Osteocyte (in vitro differentiated cells): ENCODE data around the gene ZNF511. TPM values are rescaled to one million over a fixed set of nuclear protein-coding genes. Genes with fewer than 3 reads are reported as not detected.

Experiments
- DNase-seq: peaks from one replicate; pipeline ENCODE4 v3.0.0; 2021; ENCODE audit warnings: mixed read lengths; ENCODE audit not compliant: unreplicated experiment; ENCODE audit errors: extremely low spot score
- H3K27ac Mint-ChIP-seq: one replicate; pipeline ENCODE4 v1.8.0; 2021; ENCODE audit warnings: mild to moderate bottlenecking, mixed read lengths; ENCODE audit not compliant: unreplicated experiment
- H3K27me3 Mint-ChIP-seq: one replicate; pipeline ENCODE4 v1.8.0; 2021; ENCODE audit warnings: mixed read lengths; ENCODE audit not compliant: unreplicated experiment
- H3K36me3 Mint-ChIP-seq: one replicate; pipeline ENCODE4 v1.8.0; 2021; ENCODE audit warnings: mixed read lengths; ENCODE audit not compliant: unreplicated experiment
- H3K4me1 Mint-ChIP-seq: one replicate; pipeline ENCODE4 v1.8.0; 2021; ENCODE audit warnings: mixed read lengths; ENCODE audit not compliant: unreplicated experiment
- H3K4me3 Mint-ChIP-seq: one replicate; pipeline ENCODE4 v1.8.0; 2021; ENCODE audit warnings: mild to moderate bottlenecking, moderate library complexity, mixed read lengths; ENCODE audit not compliant: unreplicated experiment
- H3K9me3 Mint-ChIP-seq: one replicate; pipeline ENCODE4 v1.8.0; 2021; ENCODE audit warnings: mixed read lengths; ENCODE audit not compliant: unreplicated experiment
- total RNA-seq: library from RNA; stranded (reverse); gene quantifications from 2 replicates; pipeline ENCODE4 v1.2.1, GENCODE V29; 2021
- TF ChIP-seq, protein P1 (sequence below): fragments of 200-600 bp; sonication (generic); IDR thresholded peaks from 2 replicates; pipeline ENCODE4 v1.5.0; 2021; ENCODE audit warnings: antibody characterized with exemption, mild to moderate bottlenecking, moderate library complexity

Gene ZNF511
- total RNA-seq, 1 donor from 2014 or later, result 39.1 TPM

DNA sequence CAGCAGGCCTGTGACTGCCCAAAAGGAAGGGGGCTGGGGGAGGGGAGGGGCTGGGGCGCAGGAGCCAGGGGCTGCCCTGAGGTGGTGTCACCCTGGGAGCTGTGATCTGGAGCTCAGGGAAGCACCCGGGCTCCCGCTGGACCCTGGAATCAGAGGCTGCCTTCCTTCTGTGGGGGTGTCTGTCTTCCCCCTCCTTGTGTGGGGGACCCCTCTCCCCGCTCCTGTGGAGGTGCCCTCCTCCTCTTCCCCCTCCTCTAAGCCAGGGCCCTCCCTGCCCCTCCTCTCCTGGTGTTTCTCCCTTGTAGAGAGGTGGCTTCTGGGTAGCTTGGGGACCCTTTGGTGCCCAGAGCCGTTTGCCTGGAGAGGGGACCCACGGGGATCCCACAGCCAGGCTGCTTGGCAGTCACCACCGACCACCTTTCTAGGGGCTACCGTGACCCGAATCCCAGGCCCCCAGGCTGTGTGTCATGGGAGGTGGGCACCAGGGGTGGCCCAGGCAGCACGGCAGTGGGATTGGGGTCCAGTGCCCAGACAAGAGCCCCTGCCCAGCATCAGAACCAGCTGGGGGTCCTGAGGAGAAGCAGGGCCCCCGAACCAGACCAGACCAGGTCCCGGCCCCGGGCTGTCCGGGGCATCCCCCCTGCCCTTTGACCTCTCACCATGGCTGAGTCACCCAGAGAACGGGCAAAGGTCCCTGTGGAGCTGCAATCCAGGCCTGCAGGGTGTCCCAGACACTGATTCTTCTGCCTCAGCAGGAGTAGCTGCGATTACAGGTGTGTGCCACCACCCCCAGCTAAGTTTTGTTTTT lies 39.2 kb downstream of the ZNF511 start:
- H3K4me3 Mint-ChIP-seq, result no peak overlapping the region
- peaks cover 15% of the 10 kb centered on the region for H3K27me3 Mint-ChIP-seq
- DNase-seq, result no peak
- H3K9me3 Mint-ChIP-seq, result no peaks in the 10 kb centered on the region
- H3K27ac Mint-ChIP-seq, result no peak overlapping the region
- H3K36me3 Mint-ChIP-seq, result no peaks in the 10 kb centered on the region
- no peaks in the 10 kb centered on the region for H3K4me1 Mint-ChIP-seq
- TF ChIP-seq, protein P1, sequence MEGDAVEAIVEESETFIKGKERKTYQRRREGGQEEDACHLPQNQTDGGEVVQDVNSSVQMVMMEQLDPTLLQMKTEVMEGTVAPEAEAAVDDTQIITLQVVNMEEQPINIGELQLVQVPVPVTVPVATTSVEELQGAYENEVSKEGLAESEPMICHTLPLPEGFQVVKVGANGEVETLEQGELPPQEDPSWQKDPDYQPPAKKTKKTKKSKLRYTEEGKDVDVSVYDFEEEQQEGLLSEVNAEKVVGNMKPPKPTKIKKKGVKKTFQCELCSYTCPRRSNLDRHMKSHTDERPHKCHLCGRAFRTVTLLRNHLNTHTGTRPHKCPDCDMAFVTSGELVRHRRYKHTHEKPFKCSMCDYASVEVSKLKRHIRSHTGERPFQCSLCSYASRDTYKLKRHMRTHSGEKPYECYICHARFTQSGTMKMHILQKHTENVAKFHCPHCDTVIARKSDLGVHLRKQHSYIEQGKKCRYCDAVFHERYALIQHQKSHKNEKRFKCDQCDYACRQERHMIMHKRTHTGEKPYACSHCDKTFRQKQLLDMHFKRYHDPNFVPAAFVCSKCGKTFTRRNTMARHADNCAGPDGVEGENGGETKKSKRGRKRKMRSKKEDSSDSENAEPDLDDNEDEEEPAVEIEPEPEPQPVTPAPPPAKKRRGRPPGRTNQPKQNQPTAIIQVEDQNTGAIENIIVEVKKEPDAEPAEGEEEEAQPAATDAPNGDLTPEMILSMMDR, result no peak

DNA sequence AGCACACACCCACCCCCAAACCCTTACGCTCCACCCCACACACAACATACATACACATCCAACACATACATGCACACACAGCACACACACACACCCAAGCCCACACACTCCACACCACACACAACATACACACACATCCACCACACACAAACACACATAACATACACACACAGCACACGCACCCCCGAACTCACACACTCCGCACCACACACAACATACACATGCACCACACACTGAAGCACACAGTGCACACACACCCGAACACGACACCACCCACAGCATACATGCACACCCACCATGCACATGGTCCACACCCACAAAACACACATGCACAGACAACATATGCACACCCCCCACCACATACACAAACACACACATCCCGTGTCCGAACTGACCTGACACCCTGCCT lies 40.5 kb downstream of the ZNF511 start:
- Mint-ChIP-seq H3K9me3 (no peaks in the 10 kb centered on the region), H3K4me3 (no peak overlapping the region), H3K27me3 (peaks cover 9% of the 10 kb centered on the region), H3K36me3 (no peaks in the 10 kb centered on the region), H3K4me1 (no peaks in the 10 kb centered on the region), H3K27ac (no peak overlapping the region)
- TF ChIP-seq, protein P1, result no peak
- DNase-seq, result no peak

DNA sequence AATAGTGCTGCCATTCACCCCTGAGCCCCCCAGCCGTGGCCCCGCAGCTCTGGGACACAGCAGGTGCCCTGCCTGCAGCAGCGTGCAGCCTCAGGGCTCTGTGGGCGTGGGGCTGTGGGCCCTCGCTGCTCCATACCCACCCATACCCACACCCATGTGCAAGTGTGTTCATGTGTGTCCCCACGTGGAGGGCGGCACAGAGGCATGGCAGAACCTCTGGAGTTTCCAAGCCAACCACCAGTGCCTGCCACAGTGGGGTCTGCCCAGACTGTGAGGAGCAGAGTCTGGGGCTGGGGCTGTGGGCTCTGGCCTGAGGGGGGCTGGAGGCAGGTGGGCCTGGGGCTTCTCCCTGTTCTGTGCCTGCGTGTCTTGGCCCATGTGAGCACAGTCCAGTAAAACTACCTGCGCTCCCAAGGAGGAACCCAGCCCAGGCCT lies 40.9 kb downstream of the ZNF511 start:
- Mint-ChIP-seq H3K9me3 (no peaks in the 10 kb centered on the region), H3K27ac (no peak overlapping the region), H3K27me3 (peaks cover 9% of the 10 kb centered on the region), H3K4me3 (no peak overlapping the region), H3K36me3 (no peaks in the 10 kb centered on the region), H3K4me1 (no peaks in the 10 kb centered on the region)
- no peak for DNase-seq
- TF ChIP-seq, protein P1, result no peak

DNA sequence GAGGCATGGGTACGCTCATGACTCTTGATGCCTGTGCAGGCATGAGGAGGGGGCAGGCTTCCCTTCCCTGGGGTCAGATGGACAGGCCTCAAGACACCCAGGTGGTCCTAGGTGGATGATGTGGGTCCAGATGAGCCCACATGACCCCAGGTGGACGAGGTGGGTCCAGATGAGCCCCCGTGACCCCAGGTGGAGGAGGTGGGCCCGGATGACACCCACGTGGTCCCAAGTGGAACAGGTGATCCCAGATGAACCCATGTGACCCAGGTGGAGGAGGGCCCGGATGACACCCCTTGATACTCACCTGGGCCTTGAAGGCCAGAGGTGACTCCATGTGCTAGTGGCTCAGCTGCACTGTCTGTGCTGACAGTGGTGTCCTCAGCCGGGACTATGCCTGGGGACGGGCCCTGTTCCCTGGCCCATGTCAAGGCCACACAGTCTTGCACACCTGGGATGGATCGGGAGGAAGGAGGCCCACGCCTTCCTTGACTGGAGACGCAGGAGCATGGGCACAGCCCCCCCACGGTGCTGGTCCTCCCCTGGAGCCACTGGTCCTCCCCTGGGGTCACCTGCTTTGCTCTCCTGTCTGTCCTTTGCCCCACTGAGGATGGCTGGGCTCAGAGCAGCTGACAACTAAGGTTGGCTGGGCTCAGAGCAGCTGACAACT lies 41.7 kb downstream of the ZNF511 start:
- Mint-ChIP-seq H3K4me3 (no peak overlapping the region), H3K4me1 (no peaks in the 10 kb centered on the region), H3K27ac (no peak overlapping the region), H3K27me3 (peaks cover 1% of the 10 kb centered on the region), H3K9me3 (no peaks in the 10 kb centered on the region), H3K36me3 (no peaks in the 10 kb centered on the region)
- TF ChIP-seq, protein P1, result no peak
- no peak for DNase-seq

DNA sequence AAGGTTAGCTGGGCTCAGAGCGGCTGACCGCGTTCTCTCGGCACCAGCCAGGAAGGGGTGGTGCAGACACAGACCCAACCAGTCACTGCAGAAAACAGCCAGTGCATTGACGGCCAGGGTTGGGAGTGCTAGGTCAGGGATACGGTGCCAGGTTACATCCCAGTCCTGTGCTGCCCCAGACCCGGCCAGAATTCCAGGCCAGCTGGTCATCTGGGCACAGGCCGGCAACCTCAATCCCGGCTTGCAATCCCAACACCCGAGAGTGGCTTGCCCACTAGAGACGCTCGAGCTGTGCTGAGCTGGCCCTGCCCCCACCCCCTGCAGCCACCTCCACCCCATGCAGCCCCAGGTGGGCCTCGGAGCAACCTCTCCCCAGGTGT lies 42.2 kb downstream of the ZNF511 start:
- Mint-ChIP-seq H3K4me1 (no peaks in the 10 kb centered on the region), H3K4me3 (no peak overlapping the region), H3K9me3 (no peaks in the 10 kb centered on the region), H3K36me3 (no peaks in the 10 kb centered on the region), H3K27ac (no peak overlapping the region), H3K27me3 (no peaks in the 10 kb centered on the region)
- TF ChIP-seq, protein P1, result no peak
- no peak for DNase-seq
